Measurements from ENCODE around the gene PLCG2. TPM values are rescaled to one million over a fixed set of nuclear protein-coding genes. Genes with fewer than 3 reads are reported as not detected.

Gene PLCG2
- total and polyA plus RNA-seq, 2 experiments from 2014 or later: 2.5 to 5.0 TPM

- H3K36me3 ChIP-seq (replicated peaks; ENCODE audit: insufficient read depth, low read depth): no peaks in the 10 kb centered on the region
- no peaks in the 10 kb centered on the region for H3K79me2 ChIP-seq
- no peak overlapping the region for H3K27ac ChIP-seq
- no peaks in the 10 kb centered on the region for H3K9me2 ChIP-seq (replicated peaks; ENCODE audit: insufficient read depth)
- no peaks in the 10 kb centered on the region for H4K20me1 ChIP-seq (ENCODE audit: insufficient read depth, poor library complexity, severe bottlenecking)
- no peaks in the 10 kb centered on the region for H3K9me3 ChIP-seq (ENCODE audit: low read depth)
- H3K4me2 ChIP-seq: no peak overlapping the region
- no peak for TF ChIP-seq EZH2phosphoT487 (IDR thresholded peaks at IDR 0.05; ENCODE audit: low read depth, severe bottlenecking, unreplicated experiment)
- no peak for TF ChIP-seq EZH2 (IDR thresholded peaks at IDR 0.05; ENCODE audit: borderline replicate concordance)
- TF ChIP-seq, protein P1, sequence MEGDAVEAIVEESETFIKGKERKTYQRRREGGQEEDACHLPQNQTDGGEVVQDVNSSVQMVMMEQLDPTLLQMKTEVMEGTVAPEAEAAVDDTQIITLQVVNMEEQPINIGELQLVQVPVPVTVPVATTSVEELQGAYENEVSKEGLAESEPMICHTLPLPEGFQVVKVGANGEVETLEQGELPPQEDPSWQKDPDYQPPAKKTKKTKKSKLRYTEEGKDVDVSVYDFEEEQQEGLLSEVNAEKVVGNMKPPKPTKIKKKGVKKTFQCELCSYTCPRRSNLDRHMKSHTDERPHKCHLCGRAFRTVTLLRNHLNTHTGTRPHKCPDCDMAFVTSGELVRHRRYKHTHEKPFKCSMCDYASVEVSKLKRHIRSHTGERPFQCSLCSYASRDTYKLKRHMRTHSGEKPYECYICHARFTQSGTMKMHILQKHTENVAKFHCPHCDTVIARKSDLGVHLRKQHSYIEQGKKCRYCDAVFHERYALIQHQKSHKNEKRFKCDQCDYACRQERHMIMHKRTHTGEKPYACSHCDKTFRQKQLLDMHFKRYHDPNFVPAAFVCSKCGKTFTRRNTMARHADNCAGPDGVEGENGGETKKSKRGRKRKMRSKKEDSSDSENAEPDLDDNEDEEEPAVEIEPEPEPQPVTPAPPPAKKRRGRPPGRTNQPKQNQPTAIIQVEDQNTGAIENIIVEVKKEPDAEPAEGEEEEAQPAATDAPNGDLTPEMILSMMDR (IDR thresholded peaks at IDR 0.05; ENCODE audit: poor library complexity): no peak
- H2AFZ ChIP-seq: no peak overlapping the region
- no peak for DNase-seq (ENCODE audit: low spot score)
- H3K27me3 ChIP-seq: peaks cover 11% of the 10 kb centered on the region
- H3K4me3 ChIP-seq: no peak overlapping the region
- H3K4me1 ChIP-seq (ENCODE audit: insufficient read depth): no peaks in the 10 kb centered on the region
- 84% methylated on average over 10 of the region's 10 CpGs for WGBS (ENCODE audit: low lambda C conversion rate, missing lambda C conversion rate)
Measured at GRCh38 chr16:81796583-81797346, 17.7 kb downstream of the PLCG2 start.

DNA sequence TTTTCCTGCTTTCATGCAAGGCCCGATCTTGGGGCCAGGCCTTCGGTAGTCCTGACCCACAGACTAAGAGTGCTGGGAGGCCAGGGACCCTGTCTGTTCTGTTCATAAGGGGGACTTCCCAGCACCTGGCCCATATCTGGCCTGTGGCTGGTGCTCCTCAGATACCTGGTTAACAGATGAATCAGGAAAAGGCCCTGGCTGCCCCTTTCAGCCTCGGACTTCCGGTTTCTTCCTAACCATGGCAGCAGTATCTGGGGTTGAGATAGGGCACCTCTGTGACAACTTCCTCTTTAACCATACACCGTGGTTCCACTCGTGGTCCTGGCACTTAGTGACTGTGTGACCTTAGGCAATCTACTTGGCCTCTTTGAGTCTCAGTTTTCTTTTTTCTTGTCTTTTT is 18.4 kb downstream of the PLCG2 start:
- H3K4me2 ChIP-seq: no peak overlapping the region
- no peak overlapping the region for H3K4me3 ChIP-seq
- H3K27ac ChIP-seq: no peak overlapping the region
- no peaks in the 10 kb centered on the region for H3K9me2 ChIP-seq (replicated peaks; ENCODE audit: insufficient read depth)
- H3K36me3 ChIP-seq (replicated peaks; ENCODE audit: insufficient read depth, low read depth): no peaks in the 10 kb centered on the region
- no peaks in the 10 kb centered on the region for H3K4me1 ChIP-seq (ENCODE audit: insufficient read depth)
- TF ChIP-seq, protein P1 (IDR thresholded peaks at IDR 0.05; ENCODE audit: poor library complexity): no peak
- no peak for TF ChIP-seq EZH2 (IDR thresholded peaks at IDR 0.05; ENCODE audit: borderline replicate concordance)
- no peak for TF ChIP-seq EZH2phosphoT487 (IDR thresholded peaks at IDR 0.05; ENCODE audit: low read depth, severe bottlenecking, unreplicated experiment)
- no peaks in the 10 kb centered on the region for H4K20me1 ChIP-seq (ENCODE audit: insufficient read depth, poor library complexity, severe bottlenecking)
- H3K27me3 ChIP-seq: peaks cover 11% of the 10 kb centered on the region
- no peaks in the 10 kb centered on the region for H3K9me3 ChIP-seq (ENCODE audit: low read depth)
- no peak for DNase-seq (ENCODE audit: low spot score)
- H2AFZ ChIP-seq: no peak overlapping the region
- WGBS (ENCODE audit: low lambda C conversion rate, missing lambda C conversion rate): 85% methylated on average over 6 of the region's 6 CpGs
- H3K79me2 ChIP-seq: no peaks in the 10 kb centered on the region

DNA sequence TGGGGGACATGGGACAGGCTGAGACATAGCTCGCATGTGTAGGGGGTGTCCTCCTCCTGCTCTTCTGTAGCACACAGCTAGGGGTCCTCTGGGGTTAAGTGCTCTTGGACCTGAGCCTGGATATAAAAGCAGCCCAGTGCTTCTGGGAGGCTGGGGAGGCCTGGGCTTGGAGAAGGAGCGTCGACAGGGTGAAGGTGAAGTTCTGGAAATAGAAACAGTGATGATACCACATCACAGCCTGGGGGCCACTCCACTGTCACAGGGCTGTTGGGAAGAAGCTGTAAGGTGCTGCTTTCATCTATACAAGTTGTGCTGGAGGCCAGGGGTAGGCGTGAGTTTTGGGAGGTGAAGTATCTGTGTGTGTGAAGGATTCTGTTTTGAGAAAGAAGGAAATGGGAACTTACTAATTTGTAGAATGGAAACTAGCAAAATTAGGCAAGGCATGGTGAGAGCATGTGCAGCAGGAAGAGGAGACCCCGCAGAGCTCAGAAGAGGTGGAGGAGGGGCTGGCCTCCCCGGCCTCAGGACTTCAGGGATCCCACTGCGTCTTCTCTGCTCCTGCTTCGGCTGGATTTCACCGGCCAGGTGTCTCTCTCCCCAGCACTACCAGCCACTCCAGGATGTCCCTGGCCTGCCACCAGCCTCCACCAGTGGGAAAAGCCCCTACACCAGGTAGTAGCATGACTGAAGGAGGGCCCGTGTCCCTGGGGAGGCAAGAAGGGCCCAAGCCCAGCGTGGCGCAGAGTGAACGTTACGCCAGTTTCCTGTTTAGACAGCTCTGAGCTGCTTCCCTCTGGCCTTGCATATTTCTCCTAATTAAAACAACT is 19.4 kb downstream of the PLCG2 start:
- Histone ChIP-seq H3K36me3 (replicated peaks; ENCODE audit: insufficient read depth, low read depth) (no peaks in the 10 kb centered on the region), H3K4me2 (no peak overlapping the region), H3K4me3 (no peak overlapping the region), H3K9me2 (replicated peaks; ENCODE audit: insufficient read depth) (no peaks in the 10 kb centered on the region), H2AFZ (no peak overlapping the region), H3K4me1 (ENCODE audit: insufficient read depth) (no peaks in the 10 kb centered on the region), H3K79me2 (no peaks in the 10 kb centered on the region), H3K27me3 (peaks cover 9% of the 10 kb centered on the region), H3K27ac (no peak overlapping the region), H3K9me3 (ENCODE audit: low read depth) (no peaks in the 10 kb centered on the region), H4K20me1 (ENCODE audit: insufficient read depth, poor library complexity, severe bottlenecking) (no peaks in the 10 kb centered on the region)
- 79% methylated on average over 14 of the region's 14 CpGs for WGBS (ENCODE audit: low lambda C conversion rate, missing lambda C conversion rate)
- DNase-seq (ENCODE audit: low spot score): no peak
- no peak for TF ChIP-seq EZH2phosphoT487 (IDR thresholded peaks at IDR 0.05; ENCODE audit: low read depth, severe bottlenecking, unreplicated experiment)
- TF ChIP-seq, protein P1 (IDR thresholded peaks at IDR 0.05; ENCODE audit: poor library complexity): no peak
- TF ChIP-seq EZH2 (IDR thresholded peaks at IDR 0.05; ENCODE audit: borderline replicate concordance): no peak
